ENCODE results near the gene PIGK.

DNA sequence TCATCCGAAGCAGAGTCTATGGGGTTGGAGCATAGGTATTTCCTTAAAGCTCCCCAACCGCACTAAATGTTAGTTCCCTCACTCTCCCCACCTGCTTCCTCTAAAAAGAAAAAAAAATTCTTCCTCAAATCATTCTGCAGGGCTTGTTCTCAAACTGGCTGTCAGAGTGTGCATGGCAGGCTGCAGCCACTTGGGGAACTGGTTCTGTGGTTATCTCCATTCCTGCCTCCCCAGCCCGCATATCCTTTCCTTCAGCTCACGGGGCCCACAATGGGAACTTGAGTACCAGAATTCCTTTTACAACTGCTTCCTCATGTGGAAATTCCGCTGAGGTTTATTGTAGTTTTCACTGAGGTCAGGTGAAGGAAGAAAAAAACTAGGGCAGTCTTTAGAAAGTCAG, 159.2 kb downstream of the PIGK start:
- TF ChIP-seq, protein P1, sequence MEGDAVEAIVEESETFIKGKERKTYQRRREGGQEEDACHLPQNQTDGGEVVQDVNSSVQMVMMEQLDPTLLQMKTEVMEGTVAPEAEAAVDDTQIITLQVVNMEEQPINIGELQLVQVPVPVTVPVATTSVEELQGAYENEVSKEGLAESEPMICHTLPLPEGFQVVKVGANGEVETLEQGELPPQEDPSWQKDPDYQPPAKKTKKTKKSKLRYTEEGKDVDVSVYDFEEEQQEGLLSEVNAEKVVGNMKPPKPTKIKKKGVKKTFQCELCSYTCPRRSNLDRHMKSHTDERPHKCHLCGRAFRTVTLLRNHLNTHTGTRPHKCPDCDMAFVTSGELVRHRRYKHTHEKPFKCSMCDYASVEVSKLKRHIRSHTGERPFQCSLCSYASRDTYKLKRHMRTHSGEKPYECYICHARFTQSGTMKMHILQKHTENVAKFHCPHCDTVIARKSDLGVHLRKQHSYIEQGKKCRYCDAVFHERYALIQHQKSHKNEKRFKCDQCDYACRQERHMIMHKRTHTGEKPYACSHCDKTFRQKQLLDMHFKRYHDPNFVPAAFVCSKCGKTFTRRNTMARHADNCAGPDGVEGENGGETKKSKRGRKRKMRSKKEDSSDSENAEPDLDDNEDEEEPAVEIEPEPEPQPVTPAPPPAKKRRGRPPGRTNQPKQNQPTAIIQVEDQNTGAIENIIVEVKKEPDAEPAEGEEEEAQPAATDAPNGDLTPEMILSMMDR (IDR thresholded peaks at IDR 0.05) = no peak
- no peak for TF ChIP-seq ZFX (IDR thresholded peaks at IDR 0.05; ENCODE audit: borderline replicate concordance)

Measured in 22Rv1 (cell line).